Measurements from ENCODE around the gene RBX1.
A peak's percentile ranks its signal among the peaks of the same experiment; 100 is the strongest.
"Not testable (repeated sequence)": the region's sequence is repeated elsewhere in the genome, so short reads cannot be mapped to it uniquely, and the experiment has no call there.

The RBX1 gene

GRCh38 chr22:40973144-40973543 is 22.0 kb downstream of the RBX1 start:
- DNase-seq, result no peak

GRCh38 chr22:40975366-40975765 is 24.2 kb downstream of the RBX1 start:
- DNase-seq, result no peak

GRCh38 chr22:40976866-40977700 is 25.9 kb downstream of the RBX1 start:
- DNase-seq, result no peak

- no peak for DNase-seq
Measured at GRCh38 chr22:40979198-40979597, 28.0 kb downstream of the RBX1 start.

GRCh38 chr22:40979871-40980270 is 28.7 kb downstream of the RBX1 start:
- no peak for DNase-seq

- DNase-seq, result no peak
Measured at GRCh38 chr22:40982482-40983385, 31.6 kb downstream of the RBX1 start.

GRCh38 chr22:40991298-40991697 is 40.1 kb downstream of the RBX1 start:
- DNase-seq, result no peak

GRCh38 chr22:40995821-40996220 is 44.6 kb downstream of the RBX1 start:
- DNase-seq, result no peak

- DNase-seq, result no peak
Measured at GRCh38 chr22:40997520-40997919, 46.3 kb downstream of the RBX1 start.

GRCh38 chr22:41000040-41000565 is 48.9 kb downstream of the RBX1 start:
- no peak for DNase-seq

GRCh38 chr22:41000941-41001721 is 50.0 kb downstream of the RBX1 start:
- no peak for DNase-seq

GRCh38 chr22:41001722-41002122 is 50.5 kb downstream of the RBX1 start:
- DNase-seq, result no peak

- DNase-seq, result not testable (repeated sequence)
Measured at GRCh38 chr22:41002386-41002785, 51.2 kb downstream of the RBX1 start.

- DNase-seq, result no peak
Measured at GRCh38 chr22:41003066-41003465, 51.9 kb downstream of the RBX1 start.

- DNase-seq, result no peak
Measured at GRCh38 chr22:41003976-41004375, 52.8 kb downstream of the RBX1 start.

GRCh38 chr22:41009222-41009948 is 58.2 kb downstream of the RBX1 start:
- no peak for DNase-seq

GRCh38 chr22:41015003-41015402 is 63.8 kb downstream of the RBX1 start:
- DNase-seq, result no peak

- DNase-seq, result peak; percentile 5
Measured at GRCh38 chr22:41021061-41021612, 70.0 kb downstream of the RBX1 start.

- DNase-seq, result peak; percentile 71
Measured at GRCh38 chr22:41021613-41022454, 70.7 kb downstream of the RBX1 start.

- peak; percentile 92 for DNase-seq
Measured at GRCh38 chr22:41022470-41023298, 71.5 kb downstream of the RBX1 start.

Measured in stimulated activated CD4-positive, alpha-beta T cell treated with anti-CD3 and anti-CD28 coated beads, Interleukin-15, amount 100 ng/mL, for 24 hours (primary cell).